Adrenal gland (tissue), 12 donors: ENCODE data around the gene MCTP1. TPM values are rescaled to one million over a fixed set of nuclear protein-coding genes. Genes with fewer than 3 reads are reported as not detected.
A peak's percentile ranks its signal among the peaks of the same experiment; 100 is the strongest.

Experiments
- DNase-seq, 7 donors: peaks; one replicate each; pipeline ENCODE4 v3.0.0-alpha.2; 2019 to 2020
- H3K27ac ChIP-seq, 5 donors: fragments of 200-600 bp; sonication (generic) in 4 of 5; 1 replicate in 3 of 5; 2 replicates in 2 of 5; pipeline versions ENCODE4 v1.5.1 to v1.8.0; 2016 to 2020; ENCODE audit warnings: mild to moderate bottlenecking in 1 of 5
- H3K27me3 ChIP-seq: fragments of 200-600 bp; 2 replicates; pipeline ENCODE4 v1.8.0; 2021
- H3K36me3 ChIP-seq, 2 donors: fragments of 200-600 bp; replicated peaks in 1 of 2; 1 replicate in 1 of 2; 2 replicates in 1 of 2; pipeline versions ENCODE4 v1.5.1 to v1.8.0; 2018 to 2022
- H3K4me1 ChIP-seq, 2 donors: fragments of 200-600 bp; replicated peaks in 1 of 2; 1 replicate in 1 of 2; 2 replicates in 1 of 2; pipeline versions ENCODE4 v1.5.1 to v1.8.0; 2018 to 2021
- H3K4me3 ChIP-seq, 4 donors: fragments of 200-600 bp; sonication (generic) in 3 of 4; one replicate each; pipeline ENCODE4 v1.5.1; 2016 to 2018
- H3K9me3 ChIP-seq, 3 donors: fragments of 200-600 bp; sonication (generic) in 1 of 3; replicated peaks in 1 of 3; 1 replicate in 2 of 3; 2 replicates in 1 of 3; pipeline versions ENCODE4 v1.5.1 to v1.8.0; 2016 to 2021
- POLR2A ChIP-seq, 2 donors: fragments of 450-650 bp; IDR thresholded peaks; one replicate each; pipeline ENCODE4 v1.6.1; 2017; ENCODE audit warnings: antibody characterized with exemption in 2 of 2, mild to moderate bottlenecking in 2 of 2, moderate library complexity in 1 of 2
- WGBS, 4 donors: extraction: QIAGEN DNeasy Blood & Tissue Kit in 2 of 4; methylation state at CpG; one replicate each; pipeline versions ENCODE4 v1.1.5 to v1.1.7; 2013 to 2017; 5-methylcytosine and 5-hydroxymethylcytosine counted together
- intact Hi-C, 2 donors: fragments of 100-400 bp; cut with DNase I; formaldehyde crosslinking; loops; one replicate each; pipeline versions ENCODE4 v1.14.1 to v1.15.0; 2022 to 2023
- polyA plus RNA-seq, 3 donors: library from polyadenylated mRNA; stranded (reverse); fragments of 200-250 nt in 2 of 3; fragments of 350-450 nt in 1 of 3; fragmentation: Illumina TruSeq in 1 of 3; extraction: RNeasy Lipid Tissue Mini Kit (QIAGEN cat#74804) in 1 of 3; gene quantifications; one replicate each; pipeline ENCODE4 v1.2.3, GENCODE V29; 2013 to 2014
- total RNA-seq, 9 donors: library from RNA; depleted of rRNA in 4 of 9; stranded (reverse); fragments of >200 nt in 4 of 9; fragments of 120-200 nt in 1 of 9; fragmentation: NEBNext Ultra II Directional in 1 of 9; extraction: Animal tissue kit (Norgen Biotek cat#: 25700) in 1 of 9; gene quantifications; one replicate each; pipeline versions ENCODE4 v1.1.0 to v1.2.4, GENCODE V29; 2013 to 2023
- TF ChIP-seq, protein P1 (sequence below), 6 experiments: fragments of 450-650 bp in 4 of 6; fragments of 200-600 bp in 2 of 6; sonication (generic) in 1 of 6; IDR thresholded peaks; 1 replicate in 5 of 6; 2 replicates in 1 of 6; pipeline versions ENCODE4 v1.5.1 to v1.8.0; 2016 to 2021; ENCODE audit warnings: antibody characterized with exemption in 6 of 6, mild to moderate bottlenecking in 2 of 6, moderate library complexity in 1 of 6
- donor health status: healthy with polysubstance abuse.
- donor health status: Bipolar disorder and iron deficiency.
- donor health status: DM: yes; HTN: yes; CAD: no.
- donor health status: DM: no; HTN: no; CAD: no.
- donor health status: DM: no; HTN: no; CAD: no.
- donor health status: DM: yes; HTN: yes; CAD: no.

The MCTP1 gene
- total and polyA plus RNA-seq, 12 donors: 1.2 to 20.1 (median 5.1) TPM

DNA sequence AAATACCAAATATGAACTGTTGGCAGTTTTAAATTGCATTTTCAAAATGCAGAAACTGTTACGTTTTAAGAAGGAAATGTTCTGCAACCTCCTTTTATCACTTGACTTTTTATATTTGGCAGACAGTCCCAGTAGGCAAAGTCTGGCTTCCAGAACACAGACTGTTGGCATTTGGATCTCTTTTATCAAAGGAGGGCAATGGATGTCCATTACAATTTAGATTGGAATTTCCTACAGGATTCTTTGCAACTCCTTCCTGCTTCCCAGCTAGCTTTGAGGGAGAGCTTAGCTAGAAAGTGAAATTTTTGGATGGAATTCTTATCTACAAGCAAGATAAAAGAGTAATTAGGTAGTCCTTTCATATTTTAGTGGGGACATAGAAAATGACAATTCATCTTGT is 523.8 kb downstream of the MCTP1 start:
- 39 to 74% (median 54%) methylated on average over 1 of the region's 1 CpG for WGBS, 4 donors

DNA sequence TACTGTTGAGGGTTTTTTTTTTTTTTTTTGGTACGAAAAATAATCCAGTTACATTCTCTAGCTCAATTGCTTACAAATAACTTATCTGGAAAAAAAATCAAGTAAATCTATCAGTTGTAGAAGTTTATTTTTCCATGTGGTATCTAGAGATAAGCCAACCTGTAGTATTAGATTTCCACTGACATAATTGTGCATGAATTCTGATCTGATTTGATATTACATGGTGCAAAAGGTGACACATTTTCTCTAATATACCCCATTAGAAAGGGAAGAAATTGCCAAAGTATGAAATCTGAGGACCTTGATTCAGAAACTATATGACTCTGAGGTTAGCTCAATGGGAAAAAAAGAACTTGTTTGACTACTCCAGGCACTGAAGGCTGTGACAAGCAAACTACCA is 524.9 kb downstream of the MCTP1 start:
- Histone ChIP-seq H3K9me3 (no peaks in the 10 kb centered on the region), H3K4me3 (no peak overlapping the region), H3K4me1 (no peaks in the 10 kb centered on the region), H3K27ac (no peak overlapping the region), H3K27me3 (no peaks in the 10 kb centered on the region), H3K36me3 (no peaks in the 10 kb centered on the region)
- no peak for TF ChIP-seq POLR2A (IDR thresholded peaks at IDR 0.05)
- TF ChIP-seq, protein P1, sequence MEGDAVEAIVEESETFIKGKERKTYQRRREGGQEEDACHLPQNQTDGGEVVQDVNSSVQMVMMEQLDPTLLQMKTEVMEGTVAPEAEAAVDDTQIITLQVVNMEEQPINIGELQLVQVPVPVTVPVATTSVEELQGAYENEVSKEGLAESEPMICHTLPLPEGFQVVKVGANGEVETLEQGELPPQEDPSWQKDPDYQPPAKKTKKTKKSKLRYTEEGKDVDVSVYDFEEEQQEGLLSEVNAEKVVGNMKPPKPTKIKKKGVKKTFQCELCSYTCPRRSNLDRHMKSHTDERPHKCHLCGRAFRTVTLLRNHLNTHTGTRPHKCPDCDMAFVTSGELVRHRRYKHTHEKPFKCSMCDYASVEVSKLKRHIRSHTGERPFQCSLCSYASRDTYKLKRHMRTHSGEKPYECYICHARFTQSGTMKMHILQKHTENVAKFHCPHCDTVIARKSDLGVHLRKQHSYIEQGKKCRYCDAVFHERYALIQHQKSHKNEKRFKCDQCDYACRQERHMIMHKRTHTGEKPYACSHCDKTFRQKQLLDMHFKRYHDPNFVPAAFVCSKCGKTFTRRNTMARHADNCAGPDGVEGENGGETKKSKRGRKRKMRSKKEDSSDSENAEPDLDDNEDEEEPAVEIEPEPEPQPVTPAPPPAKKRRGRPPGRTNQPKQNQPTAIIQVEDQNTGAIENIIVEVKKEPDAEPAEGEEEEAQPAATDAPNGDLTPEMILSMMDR (IDR thresholded peaks at IDR 0.05): no peak
- intact Hi-C loops: no loop called here
- 42 to 71% (median 68%) methylated on average over 1 of the region's 1 CpG for WGBS, 4 donors
- DNase-seq: no peak

More for the DNA sequence above, 523.8 kb downstream of the MCTP1 start:
- Histone ChIP-seq H3K4me1 (no peaks in the 10 kb centered on the region), H3K27me3 (no peaks in the 10 kb centered on the region), H3K9me3 (no peaks in the 10 kb centered on the region), H3K4me3 (no peak overlapping the region), H3K27ac (no peak overlapping the region), H3K36me3 (no peaks in the 10 kb centered on the region)
- TF ChIP-seq, protein P1 (IDR thresholded peaks at IDR 0.05): no peak
- no peak for TF ChIP-seq POLR2A (IDR thresholded peaks at IDR 0.05)
- DNase-seq: no peak
- intact Hi-C loops: no loop called here

DNA sequence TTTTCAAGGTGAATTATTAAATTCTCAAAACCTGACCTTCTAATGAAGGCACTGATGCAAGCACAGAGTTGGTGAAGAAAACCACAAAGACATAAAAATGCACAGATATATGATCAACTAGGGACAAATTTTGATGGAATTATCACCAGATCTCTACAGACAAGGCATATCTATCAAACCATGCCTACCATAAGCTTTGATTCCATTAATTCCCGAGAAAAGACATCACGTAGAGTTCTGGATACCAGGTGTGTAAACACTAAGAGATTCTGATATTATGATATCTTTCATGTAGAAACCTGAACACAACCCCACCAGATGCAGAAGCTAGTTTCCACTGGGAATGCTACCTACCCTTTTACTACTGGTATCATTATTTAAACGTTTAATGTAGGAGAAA is 525.9 kb downstream of the MCTP1 start:
- no peak for TF ChIP-seq POLR2A (IDR thresholded peaks at IDR 0.05)
- TF ChIP-seq, protein P1 (IDR thresholded peaks at IDR 0.05): no peak
- Histone ChIP-seq H3K4me3 (no peak overlapping the region), H3K9me3 (no peaks in the 10 kb centered on the region), H3K4me1 (no peaks in the 10 kb centered on the region), H3K36me3 (no peaks in the 10 kb centered on the region), H3K27ac (no peak overlapping the region), H3K27me3 (no peaks in the 10 kb centered on the region)
- DNase-seq: no peak
- WGBS, 4 donors: 67 to 80% (median 75%) methylated on average over 3 of the region's 3 CpGs
- intact Hi-C loops: no loop called here

DNA sequence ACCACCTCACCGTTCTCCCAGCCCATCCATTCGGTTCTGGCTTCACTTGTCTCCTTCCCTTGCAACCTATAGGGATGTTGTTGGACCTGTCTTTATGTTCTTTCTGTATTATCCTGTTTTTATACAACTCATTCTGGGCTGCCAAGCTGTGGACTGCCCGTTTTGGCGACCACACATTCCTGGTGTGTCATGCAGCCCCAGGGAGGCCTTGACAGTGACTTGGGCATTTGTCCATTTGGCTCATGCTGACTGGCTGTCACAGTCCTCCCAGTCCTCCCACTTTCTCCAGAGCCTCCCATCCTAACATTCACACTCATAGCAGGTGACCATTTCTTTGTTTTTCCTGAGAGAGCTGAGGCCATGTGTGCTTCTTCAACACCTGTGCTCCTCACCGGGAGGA is 530.1 kb downstream of the MCTP1 start:
- H3K4me1 ChIP-seq: no peaks in the 10 kb centered on the region
- intact Hi-C loops: no loop called here
- peak in 3 of 7 donors; percentile 13 to 27 (median 20) for DNase-seq
- WGBS, 4 donors: 76 to 84% (median 79%) methylated on average over 5 of the region's 5 CpGs
- TF ChIP-seq, protein P1 (IDR thresholded peaks at IDR 0.05): no peak
- TF ChIP-seq POLR2A (IDR thresholded peaks at IDR 0.05): no peak
- H3K27ac ChIP-seq: no peak overlapping the region
- no peaks in the 10 kb centered on the region for H3K9me3 ChIP-seq
- H3K36me3 ChIP-seq: no peaks in the 10 kb centered on the region
- H3K27me3 ChIP-seq: no peaks in the 10 kb centered on the region
- H3K4me3 ChIP-seq: no peak overlapping the region
